Measurements from ENCODE around the gene RHCG. TPM values are rescaled to one million over a fixed set of nuclear protein-coding genes. Genes with fewer than 3 reads are reported as not detected.

The RHCG gene
- total and polyA plus RNA-seq, 2 donors (not counting 1 experiment from before 2014, with no cell fraction given): under 0.01 TPM; not detected in 1

DNA sequence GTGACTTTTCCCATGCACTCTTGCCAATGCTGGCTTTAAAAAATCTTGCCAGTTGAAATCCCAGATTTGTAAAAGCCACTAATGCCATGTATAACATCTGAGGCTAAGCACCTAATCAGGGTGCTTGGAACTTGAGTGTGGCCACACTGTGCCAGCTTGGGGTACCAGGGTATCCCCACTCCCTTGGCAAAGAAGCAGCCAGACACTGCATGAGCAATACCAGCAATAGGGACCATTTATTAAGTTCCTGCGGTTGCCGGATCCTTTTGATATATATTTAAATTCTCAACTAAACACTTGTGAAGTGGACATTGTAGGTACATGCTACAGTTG is 2.2 kb upstream of the RHCG start:
- no peak for TF ChIP-seq CTCF (conservative IDR thresholded peaks at IDR 0.05 in 1 of 2, IDR thresholded peaks at IDR 0.05 in 1 of 2; ENCODE audit: low read depth in 1 of 2, low read length in 2 of 2)
- no peaks in the 10 kb centered on the region for H3K9me3 ChIP-seq (ENCODE audit: control insufficient read depth, insufficient read depth, low read depth, low read length)
- H3K4me1 ChIP-seq (ENCODE audit: control insufficient read depth, extremely low read depth, insufficient read depth, low read length): peaks cover 2% of the 10 kb centered on the region
- H3K9ac ChIP-seq (ENCODE audit: insufficient read depth, low read length): no peak overlapping the region
- H3K4me2 ChIP-seq (ENCODE audit: extremely low read depth, insufficient read depth, low read length): no peak overlapping the region
- H3K79me2 ChIP-seq (ENCODE audit: control insufficient read depth, insufficient read depth, low read length): no peaks in the 10 kb centered on the region
- peaks cover 20% of the 10 kb centered on the region for H3K27me3 ChIP-seq (ENCODE audit: control insufficient read depth, insufficient read depth, low read length)
- no peak overlapping the region for H2AFZ ChIP-seq (ENCODE audit: low read length)
- H3K27ac ChIP-seq (ENCODE audit: insufficient read depth, low read length): no peak overlapping the region
- no peak for DNase-seq (ENCODE audit: low read depth in 2 of 2)
- no peaks in the 10 kb centered on the region for H4K20me1 ChIP-seq (ENCODE audit: control insufficient read depth, extremely low read depth, insufficient read depth, low read length)
- H3K4me3 ChIP-seq (replicated peaks in 1 of 4; ENCODE audit: control extremely low read depth in 1 of 4, insufficient read depth in 1 of 4, low read depth in 3 of 4, low read length in 4 of 4): no peak overlapping the region
- H3K36me3 ChIP-seq (ENCODE audit: control insufficient read depth, insufficient read depth, low read length): no peaks in the 10 kb centered on the region

- H3K4me2 ChIP-seq (ENCODE audit: extremely low read depth, insufficient read depth, low read length): no peak overlapping the region
- H3K27me3 ChIP-seq (ENCODE audit: control insufficient read depth, insufficient read depth, low read length): peaks cover 19% of the 10 kb centered on the region
- no peaks in the 10 kb centered on the region for H4K20me1 ChIP-seq (ENCODE audit: control insufficient read depth, extremely low read depth, insufficient read depth, low read length)
- H3K9ac ChIP-seq (ENCODE audit: insufficient read depth, low read length): no peak overlapping the region
- no peak overlapping the region for H2AFZ ChIP-seq (ENCODE audit: low read length)
- peaks cover 2% of the 10 kb centered on the region for H3K4me1 ChIP-seq (ENCODE audit: control insufficient read depth, extremely low read depth, insufficient read depth, low read length)
- no peaks in the 10 kb centered on the region for H3K9me3 ChIP-seq (ENCODE audit: control insufficient read depth, insufficient read depth, low read depth, low read length)
- no peak overlapping the region for H3K27ac ChIP-seq (ENCODE audit: insufficient read depth, low read length)
- no peak for DNase-seq (ENCODE audit: low read depth in 2 of 2)
- TF ChIP-seq EZH2 (IDR thresholded peaks at IDR 0.05; ENCODE audit: low read length, missing control alignments) (no peak), CTCF (conservative IDR thresholded peaks at IDR 0.05 in 1 of 2, IDR thresholded peaks at IDR 0.05 in 1 of 2; ENCODE audit: low read depth in 1 of 2, low read length in 2 of 2) (no peak)
- no peaks in the 10 kb centered on the region for H3K36me3 ChIP-seq (ENCODE audit: control insufficient read depth, insufficient read depth, low read length)
- no peak overlapping the region for H3K4me3 ChIP-seq (replicated peaks in 1 of 4; ENCODE audit: control extremely low read depth in 1 of 4, insufficient read depth in 1 of 4, low read depth in 3 of 4, low read length in 4 of 4)
- H3K79me2 ChIP-seq (ENCODE audit: control insufficient read depth, insufficient read depth, low read length): no peaks in the 10 kb centered on the region
Observed at GRCh38 chr15:89497231-89497630, 848 bp upstream of the RHCG start.

GRCh38 chr15:89495638-89496145 is 691 bp downstream of the RHCG start:
- TF ChIP-seq CTCF (conservative IDR thresholded peaks at IDR 0.05 in 1 of 2, IDR thresholded peaks at IDR 0.05 in 1 of 2; ENCODE audit: low read depth in 1 of 2, low read length in 2 of 2) (no peak), EZH2 (IDR thresholded peaks at IDR 0.05; ENCODE audit: low read length, missing control alignments) (no peak)
- Histone ChIP-seq H3K9ac (ENCODE audit: insufficient read depth, low read length) (no peak overlapping the region), H3K4me1 (ENCODE audit: control insufficient read depth, extremely low read depth, insufficient read depth, low read length) (peaks cover 2% of the 10 kb centered on the region), H3K27me3 (ENCODE audit: control insufficient read depth, insufficient read depth, low read length) (peaks cover 19% of the 10 kb centered on the region), H4K20me1 (ENCODE audit: control insufficient read depth, extremely low read depth, insufficient read depth, low read length) (no peaks in the 10 kb centered on the region), H3K4me2 (ENCODE audit: extremely low read depth, insufficient read depth, low read length) (no peak overlapping the region), H3K27ac (ENCODE audit: insufficient read depth, low read length) (no peak overlapping the region), H3K9me3 (ENCODE audit: control insufficient read depth, insufficient read depth, low read depth, low read length) (no peaks in the 10 kb centered on the region), H2AFZ (ENCODE audit: low read length) (no peak overlapping the region), H3K36me3 (ENCODE audit: control insufficient read depth, insufficient read depth, low read length) (no peaks in the 10 kb centered on the region), H3K79me2 (ENCODE audit: control insufficient read depth, insufficient read depth, low read length) (no peaks in the 10 kb centered on the region), H3K4me3 (replicated peaks in 1 of 4; ENCODE audit: control extremely low read depth in 1 of 4, insufficient read depth in 1 of 4, low read depth in 3 of 4, low read length in 4 of 4) (no peak overlapping the region)
- no peak for DNase-seq (ENCODE audit: low read depth in 2 of 2)
